Liver (tissue), 3 donors: ENCODE data around the gene OPN1SW.

ENCODE experiments used
- RXRA ChIP-seq, 2 donors: IDR thresholded peaks; 2 replicates each; pipeline ENCODE4 v1.6.1; 2017 to 2018; ENCODE audit warnings: antibody characterized with exemption in 2 of 2, mild to moderate bottlenecking in 1 of 2
- TAF1 ChIP-seq: conservative IDR thresholded peaks from 2 replicates; pipeline ENCODE4 v1.6.1; 2016; ENCODE audit warnings: antibody characterized with exemption, mild to moderate bottlenecking
- TF ChIP-seq, protein P1 (sequence below): fragments of 150-350 bp; IDR thresholded peaks from 2 replicates; pipeline ENCODE4 v1.5.1; 2017; ENCODE audit warnings: improper control_type of control experiment, low read depth, low read length; ENCODE audit not compliant: missing input control
- TF ChIP-seq, protein P2 (sequence below): IDR thresholded peaks from 2 replicates; pipeline ENCODE4 v1.6.1; 2016; ENCODE audit warnings: antibody characterized with exemption, mild to moderate bottlenecking
- donor health status: healthy.
- donor health status: healthy.

DNA sequence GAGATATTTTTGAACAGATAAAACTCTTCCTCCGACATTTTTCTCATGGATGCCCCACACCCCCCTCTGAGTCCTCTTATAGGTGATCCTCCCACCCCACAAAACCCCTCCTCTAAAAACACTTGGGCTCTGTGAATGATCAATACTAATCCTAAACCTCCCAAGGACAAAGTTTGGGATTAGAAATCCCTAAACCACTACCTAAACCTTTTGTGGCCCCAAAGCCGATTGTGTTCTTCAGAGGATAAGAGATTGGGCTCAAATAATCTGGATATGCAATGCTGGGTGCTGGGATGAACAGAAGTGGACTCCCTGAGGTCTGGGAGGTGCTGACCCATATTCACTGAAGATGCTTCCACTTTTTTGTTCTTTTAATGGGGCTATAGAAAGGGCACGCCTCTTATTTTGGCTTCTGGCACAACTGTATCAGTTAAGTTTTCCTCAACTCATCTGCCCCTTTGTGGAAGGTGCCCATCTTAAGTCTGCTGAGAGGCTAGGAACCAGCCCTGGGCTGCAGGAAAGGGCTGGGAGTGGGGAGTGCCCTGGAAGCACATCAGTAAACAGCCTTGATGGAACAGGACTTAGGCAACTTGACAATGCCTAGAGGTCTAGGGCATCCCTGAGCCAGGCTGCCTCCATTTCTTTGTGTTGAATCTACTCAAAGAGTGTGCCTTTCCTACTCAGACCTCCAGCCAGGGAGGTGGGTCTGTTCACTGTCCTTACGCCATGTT is at the start of gene OPN1SW:
- TF ChIP-seq TAF1 (no peak), RXRA (IDR thresholded peaks at IDR 0.05) (no peak)
- TF ChIP-seq, protein P1, sequence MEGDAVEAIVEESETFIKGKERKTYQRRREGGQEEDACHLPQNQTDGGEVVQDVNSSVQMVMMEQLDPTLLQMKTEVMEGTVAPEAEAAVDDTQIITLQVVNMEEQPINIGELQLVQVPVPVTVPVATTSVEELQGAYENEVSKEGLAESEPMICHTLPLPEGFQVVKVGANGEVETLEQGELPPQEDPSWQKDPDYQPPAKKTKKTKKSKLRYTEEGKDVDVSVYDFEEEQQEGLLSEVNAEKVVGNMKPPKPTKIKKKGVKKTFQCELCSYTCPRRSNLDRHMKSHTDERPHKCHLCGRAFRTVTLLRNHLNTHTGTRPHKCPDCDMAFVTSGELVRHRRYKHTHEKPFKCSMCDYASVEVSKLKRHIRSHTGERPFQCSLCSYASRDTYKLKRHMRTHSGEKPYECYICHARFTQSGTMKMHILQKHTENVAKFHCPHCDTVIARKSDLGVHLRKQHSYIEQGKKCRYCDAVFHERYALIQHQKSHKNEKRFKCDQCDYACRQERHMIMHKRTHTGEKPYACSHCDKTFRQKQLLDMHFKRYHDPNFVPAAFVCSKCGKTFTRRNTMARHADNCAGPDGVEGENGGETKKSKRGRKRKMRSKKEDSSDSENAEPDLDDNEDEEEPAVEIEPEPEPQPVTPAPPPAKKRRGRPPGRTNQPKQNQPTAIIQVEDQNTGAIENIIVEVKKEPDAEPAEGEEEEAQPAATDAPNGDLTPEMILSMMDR: no peak
- TF ChIP-seq, protein P2, sequence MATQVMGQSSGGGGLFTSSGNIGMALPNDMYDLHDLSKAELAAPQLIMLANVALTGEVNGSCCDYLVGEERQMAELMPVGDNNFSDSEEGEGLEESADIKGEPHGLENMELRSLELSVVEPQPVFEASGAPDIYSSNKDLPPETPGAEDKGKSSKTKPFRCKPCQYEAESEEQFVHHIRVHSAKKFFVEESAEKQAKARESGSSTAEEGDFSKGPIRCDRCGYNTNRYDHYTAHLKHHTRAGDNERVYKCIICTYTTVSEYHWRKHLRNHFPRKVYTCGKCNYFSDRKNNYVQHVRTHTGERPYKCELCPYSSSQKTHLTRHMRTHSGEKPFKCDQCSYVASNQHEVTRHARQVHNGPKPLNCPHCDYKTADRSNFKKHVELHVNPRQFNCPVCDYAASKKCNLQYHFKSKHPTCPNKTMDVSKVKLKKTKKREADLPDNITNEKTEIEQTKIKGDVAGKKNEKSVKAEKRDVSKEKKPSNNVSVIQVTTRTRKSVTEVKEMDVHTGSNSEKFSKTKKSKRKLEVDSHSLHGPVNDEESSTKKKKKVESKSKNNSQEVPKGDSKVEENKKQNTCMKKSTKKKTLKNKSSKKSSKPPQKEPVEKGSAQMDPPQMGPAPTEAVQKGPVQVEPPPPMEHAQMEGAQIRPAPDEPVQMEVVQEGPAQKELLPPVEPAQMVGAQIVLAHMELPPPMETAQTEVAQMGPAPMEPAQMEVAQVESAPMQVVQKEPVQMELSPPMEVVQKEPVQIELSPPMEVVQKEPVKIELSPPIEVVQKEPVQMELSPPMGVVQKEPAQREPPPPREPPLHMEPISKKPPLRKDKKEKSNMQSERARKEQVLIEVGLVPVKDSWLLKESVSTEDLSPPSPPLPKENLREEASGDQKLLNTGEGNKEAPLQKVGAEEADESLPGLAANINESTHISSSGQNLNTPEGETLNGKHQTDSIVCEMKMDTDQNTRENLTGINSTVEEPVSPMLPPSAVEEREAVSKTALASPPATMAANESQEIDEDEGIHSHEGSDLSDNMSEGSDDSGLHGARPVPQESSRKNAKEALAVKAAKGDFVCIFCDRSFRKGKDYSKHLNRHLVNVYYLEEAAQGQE: no peak
